ENCODE results near the gene GTF3C1.
"Not testable (repeated sequence)": the region's sequence is repeated elsewhere in the genome, so short reads cannot be mapped to it uniquely, and the experiment has no call there.

GTF3C1 gene

DNA sequence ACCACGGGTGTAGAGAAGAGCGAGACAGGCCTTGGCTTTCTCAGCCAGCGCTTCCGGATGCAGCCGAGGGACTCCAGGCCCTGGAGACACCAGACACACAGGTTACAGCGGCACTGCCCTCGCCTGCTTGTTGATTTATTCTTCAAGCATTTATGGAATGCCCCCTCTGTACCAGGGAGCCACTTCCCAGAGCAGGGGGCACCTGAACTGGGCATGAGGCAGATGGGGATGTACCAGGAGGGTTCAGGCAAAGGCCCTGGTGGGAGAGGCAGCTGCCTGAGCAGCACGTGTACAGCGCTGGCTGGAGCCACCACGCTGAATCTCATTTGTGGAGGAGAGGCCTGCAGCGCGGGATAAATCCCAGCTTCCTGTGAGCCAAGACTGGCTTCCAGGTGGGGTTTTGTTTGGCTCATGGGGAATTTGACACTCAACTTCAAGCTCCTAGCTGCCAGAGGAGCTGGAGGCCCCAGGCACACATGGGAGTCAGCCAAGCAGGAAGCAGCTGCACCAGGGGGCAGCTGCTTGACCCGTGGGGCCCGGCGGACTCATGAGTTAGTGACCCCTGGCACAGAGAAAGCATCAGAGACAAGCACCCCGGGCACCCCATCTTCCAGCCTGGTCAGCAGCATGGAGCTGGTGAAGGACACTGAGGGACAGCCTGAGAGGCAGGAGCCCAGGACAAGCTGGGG lies 88.1 kb downstream of the GTF3C1 start:
- no peak for DNase-seq

GRCh38 chr16:27460663-27461482 lies 88.8 kb downstream of the GTF3C1 start:
- DNase-seq = no peak

DNA sequence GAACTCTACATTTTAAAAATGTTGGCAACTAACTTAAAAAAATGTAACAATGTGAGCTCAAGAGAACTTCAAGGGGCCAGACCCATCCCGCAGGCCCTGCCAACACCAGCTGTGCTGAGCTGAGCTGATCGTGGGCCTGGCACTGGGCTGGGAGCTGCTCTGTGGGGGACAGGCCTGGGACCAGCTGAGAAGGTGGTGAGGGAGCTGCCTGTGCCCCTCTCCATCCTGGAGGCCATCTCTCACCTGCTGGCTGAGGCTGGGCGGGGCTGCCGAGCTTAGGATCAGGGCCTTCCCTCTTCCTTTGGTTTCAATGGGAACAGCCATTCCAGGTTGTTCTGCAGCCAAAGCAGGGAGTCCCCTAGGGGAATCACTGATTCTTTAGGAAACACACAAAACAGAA lies 89.5 kb downstream of the GTF3C1 start:
- no peak for DNase-seq

GRCh38 chr16:27458987-27459688 lies 90.6 kb downstream of the GTF3C1 start:
- no peak for DNase-seq

DNA sequence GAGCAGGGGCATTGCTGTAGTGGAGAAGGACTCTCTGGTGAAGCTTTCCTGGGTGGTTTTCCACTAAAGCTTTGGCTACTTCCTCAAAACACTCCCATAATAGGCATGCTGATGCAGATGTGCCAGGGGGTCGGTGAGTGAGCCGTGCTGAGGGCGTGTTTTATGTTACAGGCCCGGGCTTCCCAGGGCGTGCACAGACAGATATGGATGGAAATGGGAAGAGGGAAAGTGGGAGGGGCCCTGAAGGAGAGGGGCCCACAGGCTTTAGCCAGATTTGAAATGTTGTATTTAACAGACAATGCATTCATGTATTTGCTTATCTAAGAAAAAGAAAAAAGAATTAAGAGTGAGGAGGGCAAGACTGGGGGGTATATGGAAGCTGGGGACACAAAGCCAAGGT lies 91.5 kb downstream of the GTF3C1 start:
- DNase-seq = no peak

DNA sequence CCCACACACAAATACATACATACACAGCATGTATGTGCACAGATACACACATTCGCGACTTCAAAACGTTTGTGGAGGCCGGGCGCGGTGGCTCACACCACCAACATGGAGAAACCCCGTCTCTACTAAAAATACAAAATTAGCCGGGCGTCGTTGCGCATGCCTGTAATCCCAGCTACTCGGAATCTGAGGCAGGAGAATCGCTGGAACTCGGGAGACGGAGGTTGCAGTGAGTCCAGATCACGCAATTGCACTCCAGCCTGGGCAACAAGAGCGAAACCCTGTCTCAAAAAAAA lies 92.2 kb downstream of the GTF3C1 start:
- DNase-seq = not testable (repeated sequence)

- DNase-seq = no peak
Measured at GRCh38 chr16:27455700-27456099, 94.0 kb downstream of the GTF3C1 start.

- no peak for DNase-seq
Measured at GRCh38 chr16:27453494-27453825, 96.3 kb downstream of the GTF3C1 start.

- DNase-seq = no peak
Measured at GRCh38 chr16:27452569-27453493, 96.9 kb downstream of the GTF3C1 start.

- DNase-seq = no peak
Measured at GRCh38 chr16:27450196-27450549, 99.5 kb downstream of the GTF3C1 start.

DNA sequence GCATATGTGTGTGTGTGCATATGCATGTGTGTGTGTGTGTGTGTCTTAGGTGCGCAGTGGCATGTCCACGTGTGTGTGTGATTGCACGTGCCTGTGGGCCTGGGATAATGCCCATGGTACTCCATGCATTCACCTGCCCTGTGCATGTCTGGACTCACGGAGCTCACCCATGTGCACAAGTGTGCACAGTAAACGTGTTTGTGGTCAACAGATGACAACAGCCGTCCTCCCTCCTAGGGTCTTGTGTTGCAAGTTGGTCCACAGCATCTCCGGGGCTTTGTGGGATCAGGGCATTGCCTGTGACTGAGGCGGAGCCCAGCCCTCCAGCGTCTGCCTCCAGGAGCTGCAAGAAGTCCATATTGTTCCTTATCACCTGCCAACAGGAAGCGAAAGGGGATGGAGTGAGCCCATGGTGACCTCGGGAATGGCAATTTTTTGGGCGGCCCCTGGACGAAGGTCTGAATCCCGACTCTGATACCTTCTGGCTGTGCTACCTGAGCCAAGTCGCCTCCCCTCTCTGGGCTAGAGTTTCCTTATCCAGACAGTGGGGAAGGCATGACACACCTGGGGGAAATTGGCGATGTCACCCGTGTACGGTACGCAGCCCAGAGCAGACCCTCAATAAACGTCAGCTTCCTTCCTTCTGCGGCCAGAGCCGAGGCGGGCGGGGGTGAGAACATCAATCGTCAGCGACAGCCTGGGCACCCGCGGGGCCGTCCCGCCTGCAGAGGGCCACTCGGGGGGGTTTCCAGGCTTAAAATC lies 100.1 kb downstream of the GTF3C1 start:
- peak; percentile 83 for DNase-seq

- no peak for DNase-seq
Measured at GRCh38 chr16:27448532-27449433, 100.9 kb downstream of the GTF3C1 start.

GRCh38 chr16:27447301-27447700 lies 102.4 kb downstream of the GTF3C1 start:
- DNase-seq = no peak

- peak; percentile 89 for DNase-seq
Measured at GRCh38 chr16:27446721-27447120, 103.0 kb downstream of the GTF3C1 start.

- DNase-seq = no peak
Measured at GRCh38 chr16:27445502-27446175, 104.1 kb downstream of the GTF3C1 start.

- no peak for DNase-seq
Measured at GRCh38 chr16:27444470-27444869, 105.2 kb downstream of the GTF3C1 start.

DNA sequence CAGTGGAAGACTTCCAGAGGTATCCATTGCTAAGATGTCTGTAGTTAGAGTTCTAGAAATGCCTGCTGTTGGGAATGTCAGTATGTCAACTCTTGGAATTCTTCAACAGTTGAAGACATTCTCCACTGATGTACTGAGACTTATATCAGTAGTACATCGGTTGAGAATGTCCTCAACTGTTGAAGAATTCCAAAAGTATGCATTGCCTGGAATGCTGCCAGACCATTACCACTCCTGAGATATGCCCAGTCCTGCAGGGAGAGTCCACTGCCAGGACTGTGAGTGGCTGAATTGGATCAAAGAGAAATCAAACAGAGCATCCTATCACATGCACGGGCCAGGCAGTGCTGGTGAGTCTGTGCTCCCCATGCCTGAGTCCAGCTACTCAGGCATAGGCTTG lies 105.7 kb downstream of the GTF3C1 start:
- DNase-seq = no peak

DNA sequence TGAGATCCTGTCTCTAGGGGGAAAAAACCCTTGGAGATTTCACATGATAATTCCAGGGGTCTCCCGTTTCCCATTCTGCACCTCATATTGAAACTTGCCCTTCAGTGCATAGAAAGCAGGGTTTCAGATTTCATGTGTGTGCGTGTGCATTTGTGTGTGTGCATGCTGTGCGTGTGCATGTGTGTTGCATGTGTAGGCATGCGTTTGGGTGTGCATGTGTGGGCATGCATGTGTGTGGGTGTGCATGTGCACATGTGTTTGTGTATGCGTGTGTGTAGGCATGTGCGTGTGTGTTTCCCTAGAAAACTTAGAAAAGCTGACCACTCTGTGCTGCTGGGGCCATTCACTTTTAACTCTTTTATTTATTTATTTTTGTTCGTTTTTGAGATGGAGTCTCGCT lies 107.7 kb downstream of the GTF3C1 start:
- DNase-seq = no peak

DNA sequence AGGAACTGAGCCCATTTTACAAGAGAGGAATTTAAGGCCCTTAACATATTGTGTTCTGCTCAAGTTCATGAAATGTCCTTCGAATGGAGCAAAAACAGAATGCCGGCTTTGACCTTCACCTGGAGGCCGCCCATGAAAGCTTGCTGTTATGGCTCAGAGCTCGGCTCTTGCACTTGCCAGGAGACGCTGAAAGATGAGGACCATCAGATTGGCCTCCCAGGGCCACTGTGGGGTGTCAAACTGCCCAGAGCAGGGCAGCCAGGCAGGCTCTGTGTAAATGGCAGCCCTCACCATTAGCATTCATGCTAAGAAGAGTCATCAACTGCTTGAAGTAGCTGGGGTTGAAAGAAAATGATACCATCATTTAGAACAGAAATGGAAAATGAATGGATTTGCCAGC lies 108.4 kb downstream of the GTF3C1 start:
- no peak for DNase-seq

- DNase-seq = no peak
Measured at GRCh38 chr16:27439271-27440018, 110.3 kb downstream of the GTF3C1 start.
